SK-MEL-5 (cell line): ENCODE data around the gene ENPP3. TPM values are rescaled to one million over a fixed set of nuclear protein-coding genes. Genes with fewer than 3 reads are reported as not detected.

Experiments used
- DNase-seq: peaks from one replicate; pipeline ENCODE4 v3.0.0-alpha.2; 2016; ENCODE audit warnings: low read depth, low spot score
- in situ Hi-C: cut with HindIII; loops from 2 replicates; pipeline ENCODE4 v1.10.0; 2016; ENCODE audit warnings: low sequenced_read_pairs, high pct_unique_total_duplicates, low pct_unique_long_range_greater_than_20kb
- total RNA-seq: library from RNA; depleted of rRNA; stranded (reverse); fragments of >200 nt; shearing (Covaris generic); gene quantifications from 2 replicates; pipeline ENCODE4 v1.2.3, GENCODE V29; 2014

ENPP3 gene
- total RNA-seq, 1 experiment from 2014 or later, result 0.66 TPM

- DNase-seq, result no peak
- in situ Hi-C loops, result no loop called here
These were observed 3.0 kb downstream of the ENPP3 start for GRCh38 chr6:131640100-131640499.

- no peak for DNase-seq
- in situ Hi-C loops, result no loop called here
These were observed 3.5 kb downstream of the ENPP3 start for GRCh38 chr6:131640576-131640975.

- in situ Hi-C loops, result no loop called here
These were observed 4.5 kb downstream of the ENPP3 start for GRCh38 chr6:131641554-131641953.

GRCh38 chr6:131642565-131642964 lies 5.5 kb downstream of the ENPP3 start:
- DNase-seq, result no peak
- in situ Hi-C loops, result no loop called here

More at GRCh38 chr6:131641554-131641953, 4.5 kb downstream of the ENPP3 start:
- DNase-seq, result no peak

GRCh38 chr6:131642987-131643611 lies 6.0 kb downstream of the ENPP3 start:
- in situ Hi-C loops, result no loop called here
- DNase-seq, result peak; percentile 71

- in situ Hi-C loops, result no loop called here
- DNase-seq, result no peak
These were observed 6.9 kb downstream of the ENPP3 start for GRCh38 chr6:131643855-131644460.

- DNase-seq, result no peak
- in situ Hi-C loops, result no loop called here
These were observed 7.8 kb downstream of the ENPP3 start for GRCh38 chr6:131644921-131645320.

GRCh38 chr6:131645846-131646245 lies 8.7 kb downstream of the ENPP3 start:
- no peak for DNase-seq
- in situ Hi-C loops, result no loop called here

- no peak for DNase-seq
- in situ Hi-C loops, result no loop called here
These were observed 9.2 kb downstream of the ENPP3 start for GRCh38 chr6:131646249-131646670.

GRCh38 chr6:131651782-131652181 lies 14.7 kb downstream of the ENPP3 start:
- DNase-seq, result no peak
- in situ Hi-C loops, result no loop called here

GRCh38 chr6:131652472-131652871 lies 15.4 kb downstream of the ENPP3 start:
- DNase-seq, result no peak
- in situ Hi-C loops, result no loop called here

- DNase-seq, result peak; percentile 21
- in situ Hi-C loops, result no loop called here
These were observed 17.2 kb downstream of the ENPP3 start for GRCh38 chr6:131654326-131654725.

- DNase-seq, result no peak
- in situ Hi-C loops, result no loop called here
These were observed 18.3 kb downstream of the ENPP3 start for GRCh38 chr6:131655387-131655786.

- DNase-seq, result no peak
- in situ Hi-C loops, result no loop called here
These were observed 18.8 kb downstream of the ENPP3 start for GRCh38 chr6:131655951-131656350.

- no peak for DNase-seq
- in situ Hi-C loops, result no loop called here
These were observed 19.6 kb downstream of the ENPP3 start for GRCh38 chr6:131656667-131657066.

- no peak for DNase-seq
- in situ Hi-C loops, result no loop called here
These were observed 20.1 kb downstream of the ENPP3 start for GRCh38 chr6:131657222-131657621.

GRCh38 chr6:131657630-131658111 lies 20.6 kb downstream of the ENPP3 start:
- DNase-seq, result no peak
- in situ Hi-C loops, result no loop called here

GRCh38 chr6:131658287-131658686 lies 21.2 kb downstream of the ENPP3 start:
- DNase-seq, result no peak
- in situ Hi-C loops, result no loop called here

- in situ Hi-C loops, result no loop called here
- DNase-seq, result no peak
These were observed 23.1 kb downstream of the ENPP3 start for GRCh38 chr6:131660195-131660594.
